Stimulated activated CD8-positive, alpha-beta memory T cell treated with anti-CD3 and anti-CD28 coated beads, Interleukin-12 subunit alpha, Interleukin-12 subunit beta, amount 100 ng/mL, for 24 hours (primary cell): ENCODE data around the gene C16orf89.
"Not testable (repeated sequence)": the region's sequence is repeated elsewhere in the genome, so short reads cannot be mapped to it uniquely, and the experiment has no call there.

Source experiments
- DNase-seq: peaks from one replicate; pipeline ENCODE4 v3.0.0-alpha.2; 2020; ENCODE audit errors: extremely low read depth

The C16orf89 gene

DNA sequence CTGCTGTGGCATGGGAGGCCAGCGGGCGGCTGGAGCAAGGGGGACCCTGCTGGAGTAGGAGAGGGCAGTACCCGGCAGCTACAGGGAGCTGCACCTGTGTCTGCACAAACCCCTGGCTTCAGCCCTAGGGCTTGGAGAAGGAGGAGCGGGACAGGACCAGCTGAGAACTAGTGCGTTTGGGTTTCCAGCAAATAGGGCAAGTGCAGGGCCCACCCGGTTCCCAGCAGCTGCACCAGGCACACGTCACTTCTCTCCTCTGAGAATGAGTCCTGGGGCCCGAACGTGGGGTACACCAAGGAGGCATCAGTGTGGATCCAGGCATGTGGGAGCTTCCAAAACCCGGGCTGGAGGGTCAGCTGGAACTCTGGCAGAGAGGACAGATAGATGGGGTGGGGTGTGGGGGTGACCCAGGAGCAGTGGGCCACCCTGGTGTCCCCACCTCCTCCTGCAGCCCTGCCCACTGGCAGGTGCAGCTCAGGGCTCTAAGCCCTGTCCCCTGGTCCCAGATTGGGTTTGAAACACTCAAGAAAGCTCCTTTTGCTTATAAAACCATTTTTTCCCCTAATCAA lies 5.6 kb downstream of the C16orf89 start:
- no peak for DNase-seq

DNA sequence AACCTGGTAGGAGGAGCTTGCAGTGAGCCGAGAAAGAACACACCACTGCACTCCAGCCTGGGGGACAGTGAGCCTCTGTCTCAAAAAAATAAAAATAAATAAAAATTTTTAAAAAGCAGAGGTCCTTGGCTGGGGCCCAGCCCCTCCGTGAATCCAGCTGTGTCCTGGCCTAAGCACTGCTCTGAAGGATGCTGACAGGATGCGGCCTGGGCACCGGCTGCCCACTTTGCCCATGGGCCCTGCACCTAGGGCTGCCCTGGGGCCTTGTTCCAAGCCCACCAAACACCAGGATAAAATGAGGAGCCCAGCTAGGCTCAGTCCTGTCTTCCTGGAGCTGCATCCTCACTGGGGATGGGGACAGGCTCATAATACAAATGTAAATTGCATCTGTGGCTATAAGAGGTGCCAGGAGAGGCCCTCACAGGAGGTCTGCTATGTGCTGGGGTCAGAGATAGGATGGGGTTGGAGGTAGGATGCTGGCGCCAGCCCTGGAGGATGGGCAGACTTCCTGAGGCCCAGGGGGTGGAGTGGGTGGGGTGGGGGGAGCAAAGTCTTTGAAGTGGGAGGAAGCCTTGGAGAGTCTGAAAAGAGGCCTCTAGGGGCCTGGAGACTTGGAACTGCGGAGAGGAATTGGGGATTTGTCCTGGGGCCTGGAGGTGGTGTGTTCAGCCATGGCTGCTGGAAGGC lies 6.2 kb downstream of the C16orf89 start:
- no peak for DNase-seq

DNA sequence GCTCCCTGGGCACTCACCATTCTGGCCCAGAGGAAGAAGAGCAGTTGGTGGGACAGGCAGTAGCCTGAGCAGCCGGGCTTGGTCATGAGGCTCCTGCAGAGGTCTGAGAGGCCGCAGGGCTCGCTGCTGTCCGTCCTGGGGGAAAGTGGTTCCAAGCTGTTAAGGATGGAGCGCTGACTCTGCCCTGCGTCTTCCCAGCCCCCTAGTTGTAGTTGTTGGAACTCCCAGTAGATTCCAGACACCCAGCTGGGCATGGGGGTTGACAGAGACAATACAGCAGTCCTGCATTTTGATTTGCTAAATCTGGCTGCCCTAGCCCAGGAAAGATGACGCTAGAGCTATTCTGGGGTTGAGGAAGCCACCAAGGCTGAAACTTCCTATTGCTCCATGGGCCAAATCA lies 7.3 kb downstream of the C16orf89 start:
- no peak for DNase-seq

DNA sequence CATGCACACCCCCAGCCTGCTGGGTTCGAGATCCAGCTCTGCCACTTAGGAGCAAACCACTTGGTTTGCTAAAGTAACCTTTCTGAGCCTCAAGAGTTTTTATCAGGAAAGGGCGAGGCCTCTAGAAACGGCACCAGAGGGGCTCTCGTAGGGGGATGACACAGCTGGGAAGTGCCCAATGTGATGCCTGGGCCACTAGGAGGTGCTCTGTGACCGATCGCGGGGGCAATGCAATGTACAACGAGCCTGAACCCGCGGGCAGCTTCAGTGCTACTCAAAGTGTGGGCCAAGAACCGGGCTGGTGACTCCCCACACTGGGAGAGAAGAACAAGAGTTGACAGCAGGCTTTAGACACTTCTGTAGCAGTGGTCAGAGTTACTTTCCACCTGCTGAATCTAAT lies 9.4 kb downstream of the C16orf89 start:
- DNase-seq: no peak

DNA sequence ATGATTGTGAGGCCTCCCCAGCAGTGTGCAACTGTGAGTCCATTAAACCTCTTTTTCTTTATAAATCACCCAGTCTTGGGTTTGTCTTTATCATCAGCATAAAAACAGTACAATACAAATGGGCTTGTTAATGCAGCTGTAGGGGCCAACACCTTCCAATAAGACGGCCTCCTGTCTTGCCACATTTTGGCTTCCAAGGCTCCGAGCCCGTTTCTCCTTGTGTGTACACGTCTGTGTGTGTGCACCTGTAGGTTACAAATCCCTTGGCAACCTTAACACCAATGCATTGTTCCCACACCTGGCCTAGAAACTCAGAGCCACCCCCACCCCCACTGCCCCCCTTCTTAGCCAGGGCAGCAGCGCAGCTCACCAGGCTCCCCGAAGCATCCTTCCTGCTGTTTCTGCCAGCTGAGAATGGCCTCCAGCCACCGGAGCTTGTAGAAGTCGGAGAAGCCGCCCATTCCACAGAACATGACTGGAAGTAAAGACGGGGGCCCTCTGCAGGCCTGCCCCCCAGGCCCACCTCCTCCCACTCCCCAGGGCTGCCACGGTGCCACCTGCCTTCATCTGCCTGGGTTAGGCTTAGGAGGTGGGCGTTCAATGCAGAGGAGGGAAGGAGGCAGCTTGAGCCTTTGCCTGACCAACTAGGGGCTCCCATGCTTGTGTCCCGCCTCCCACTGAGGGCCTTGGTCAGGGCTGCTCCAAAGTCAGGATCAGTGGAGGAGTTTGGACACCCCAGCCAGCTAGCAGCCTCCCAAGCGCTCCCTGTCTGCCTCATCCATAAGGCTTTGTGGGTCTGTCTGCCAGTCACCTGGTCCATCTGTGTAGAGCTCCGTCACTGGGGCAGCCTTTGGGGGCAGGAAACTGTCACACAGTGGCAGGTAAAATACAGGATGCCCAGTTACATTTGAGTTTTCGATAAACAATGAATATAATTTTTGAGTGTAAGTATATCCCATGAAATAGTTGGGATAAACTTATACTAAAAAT lies 10.6 kb downstream of the C16orf89 start:
- DNase-seq: no peak

DNA sequence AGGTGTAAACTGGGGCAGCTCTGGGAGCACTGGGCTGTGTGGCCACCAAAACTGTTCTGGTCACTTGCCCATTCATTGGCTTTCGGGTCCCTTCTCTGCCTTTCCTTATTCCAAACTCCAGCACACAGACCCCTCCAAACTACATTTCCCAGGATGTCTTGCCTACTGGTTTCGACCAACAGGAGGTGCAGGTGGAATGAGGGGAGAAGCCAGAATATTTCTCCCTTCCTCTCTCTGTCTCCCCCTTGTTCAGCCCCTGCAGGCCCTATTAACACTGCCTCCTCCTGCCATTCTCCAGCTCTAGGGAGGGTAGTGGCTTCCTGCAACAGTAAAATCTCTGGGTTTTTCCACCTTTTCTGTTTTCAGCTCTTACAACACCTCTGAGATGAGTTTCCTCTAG lies 18.8 kb downstream of the C16orf89 start:
- DNase-seq: no peak

DNA sequence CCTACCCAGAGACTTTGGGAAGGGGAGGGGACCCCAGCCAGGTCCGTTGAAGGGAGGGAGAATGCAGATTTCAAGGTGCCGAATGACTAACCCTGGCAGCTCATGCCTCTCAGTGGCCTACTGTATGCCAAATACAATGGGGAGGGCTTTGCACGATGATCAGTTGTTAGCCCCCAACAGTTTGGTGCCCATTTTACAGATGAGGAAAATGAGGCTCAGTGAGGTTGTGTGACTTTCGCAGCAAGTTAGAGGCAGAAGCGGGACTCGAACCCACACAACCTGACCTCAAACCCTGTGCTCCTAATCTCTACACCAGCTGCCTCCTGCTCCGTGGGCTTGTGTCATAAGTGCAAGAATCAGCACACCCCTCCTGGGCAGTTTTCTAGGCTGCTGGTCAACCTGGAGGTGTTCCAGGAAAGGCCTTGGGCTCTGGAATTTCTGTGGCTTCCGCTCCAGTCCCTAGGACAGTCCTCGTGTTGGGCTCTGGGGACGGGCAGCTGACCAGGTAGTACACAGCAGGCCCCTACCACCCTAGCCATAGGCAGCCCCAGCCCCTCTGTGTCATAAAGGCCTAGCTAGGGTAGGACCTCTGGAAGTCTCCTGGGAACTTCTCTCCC lies 20.1 kb downstream of the C16orf89 start:
- no peak for DNase-seq

DNA sequence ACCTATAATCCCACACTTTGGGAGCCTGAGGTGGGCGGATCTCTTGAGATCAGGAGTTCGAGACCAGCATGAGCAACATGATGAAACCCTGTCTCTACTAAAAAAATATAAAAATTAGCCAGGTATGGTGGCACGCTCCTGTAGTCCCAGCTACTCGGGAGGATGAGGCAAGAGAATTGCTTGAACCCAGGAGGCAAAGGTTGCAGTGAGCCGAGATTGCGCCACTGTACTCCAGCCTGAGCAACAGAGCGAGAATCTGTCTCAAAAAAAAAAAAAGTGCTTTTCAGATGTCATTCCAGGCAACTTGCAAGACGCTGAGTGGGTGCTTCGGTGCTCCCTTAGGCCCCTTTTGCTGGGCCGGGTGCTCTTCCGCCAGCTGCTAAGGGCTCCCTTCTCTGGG lies 21.2 kb downstream of the C16orf89 start:
- not testable (repeated sequence) for DNase-seq

DNA sequence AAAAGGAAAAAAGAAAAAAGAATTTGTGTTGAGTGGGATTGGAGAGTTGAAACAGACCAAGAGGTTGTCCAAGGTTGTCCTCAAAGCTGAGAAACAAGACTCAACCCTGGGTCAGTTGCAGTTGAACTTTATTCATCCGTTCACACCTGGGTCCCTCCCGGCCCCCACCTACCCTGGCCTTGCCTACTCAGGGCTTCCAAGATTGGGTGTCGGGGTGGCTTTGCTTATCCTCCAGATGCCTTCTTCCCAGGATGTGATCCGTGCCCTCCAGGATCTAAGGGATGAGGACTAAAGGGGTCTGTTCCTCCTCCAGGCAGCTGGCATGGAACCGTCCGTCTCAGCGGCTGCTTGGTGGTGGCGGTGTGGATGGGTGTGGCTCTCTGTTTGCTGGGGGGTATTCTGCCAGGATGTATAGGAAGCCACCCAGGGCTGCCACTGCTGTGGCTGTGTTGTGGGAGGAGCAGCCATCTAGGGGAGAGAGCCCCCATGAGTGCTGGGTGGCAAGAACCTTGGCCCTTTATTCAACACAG lies 21.7 kb downstream of the C16orf89 start:
- DNase-seq: no peak

DNA sequence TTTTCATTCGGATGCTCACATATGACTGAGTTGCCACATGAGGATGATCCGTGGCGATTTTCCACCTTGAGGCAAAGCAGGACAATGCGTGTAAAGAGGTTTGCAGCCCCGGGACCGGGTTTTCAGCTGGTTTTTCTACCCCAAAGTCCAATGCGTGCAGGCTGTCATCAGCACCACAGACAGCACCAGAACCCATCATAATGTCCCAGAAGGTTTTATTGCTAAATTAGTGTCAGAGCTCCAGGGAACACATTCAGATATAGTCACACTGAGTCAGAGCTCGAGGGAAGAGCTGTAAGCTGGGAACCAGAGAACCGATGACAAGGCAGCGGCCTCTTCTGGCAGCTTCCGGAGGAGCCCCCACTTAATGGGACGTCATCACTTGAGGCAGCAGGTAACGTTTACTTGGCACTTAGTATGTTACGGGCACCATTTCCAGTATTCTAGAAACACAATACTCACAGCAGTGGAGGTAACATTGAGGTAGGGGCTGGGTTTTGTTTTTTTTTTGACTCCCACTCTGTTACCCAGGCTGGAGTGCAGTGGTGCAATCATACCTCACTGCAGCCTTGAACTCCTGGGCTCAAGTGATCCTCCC lies 23.1 kb downstream of the C16orf89 start:
- no peak for DNase-seq

DNA sequence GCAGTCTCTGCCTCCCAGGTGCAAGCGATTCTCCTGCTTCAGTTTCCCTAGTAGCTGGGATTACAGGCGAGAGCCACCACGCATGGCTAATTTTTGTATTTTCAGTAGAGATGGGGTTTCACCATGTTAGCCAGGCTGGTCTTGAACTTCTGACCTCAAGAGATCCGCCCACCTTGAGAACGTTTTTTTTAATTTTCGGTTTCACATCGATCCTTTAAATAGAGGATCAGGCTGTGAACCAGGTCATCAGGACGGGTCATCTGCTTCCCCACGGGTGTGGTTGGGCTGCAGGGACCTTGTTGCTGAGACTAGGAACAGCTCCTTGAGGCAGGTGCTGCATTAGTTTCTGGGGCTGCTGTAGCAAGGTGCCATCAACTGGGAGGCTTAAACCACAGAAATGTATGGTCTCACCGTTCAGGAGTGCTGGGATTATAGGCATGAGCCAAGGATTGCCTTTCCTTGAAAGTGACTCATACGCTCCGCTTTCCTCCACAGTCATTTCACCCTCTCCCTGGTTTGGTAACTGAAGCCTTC lies 24.1 kb downstream of the C16orf89 start:
- DNase-seq: no peak

DNA sequence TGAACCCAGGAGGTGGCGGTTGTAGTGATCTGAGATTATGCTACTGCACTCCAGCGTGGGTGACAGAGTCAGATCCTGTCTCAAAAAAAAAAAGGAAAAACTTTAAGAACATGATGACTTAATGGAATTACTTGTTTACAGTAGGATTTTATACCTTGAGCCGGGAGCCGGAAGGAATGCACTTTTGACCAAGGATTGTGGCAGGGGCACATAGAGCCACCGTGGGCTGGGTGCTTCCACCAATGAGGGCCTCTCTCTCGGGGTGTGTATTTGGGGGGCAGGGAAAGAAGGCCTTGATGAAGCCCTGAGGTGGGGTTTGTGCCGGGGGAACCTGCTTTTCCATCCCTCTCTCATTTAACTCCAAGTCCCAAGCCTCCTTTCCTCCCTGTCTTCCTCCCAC lies 25.3 kb downstream of the C16orf89 start:
- no peak for DNase-seq

DNA sequence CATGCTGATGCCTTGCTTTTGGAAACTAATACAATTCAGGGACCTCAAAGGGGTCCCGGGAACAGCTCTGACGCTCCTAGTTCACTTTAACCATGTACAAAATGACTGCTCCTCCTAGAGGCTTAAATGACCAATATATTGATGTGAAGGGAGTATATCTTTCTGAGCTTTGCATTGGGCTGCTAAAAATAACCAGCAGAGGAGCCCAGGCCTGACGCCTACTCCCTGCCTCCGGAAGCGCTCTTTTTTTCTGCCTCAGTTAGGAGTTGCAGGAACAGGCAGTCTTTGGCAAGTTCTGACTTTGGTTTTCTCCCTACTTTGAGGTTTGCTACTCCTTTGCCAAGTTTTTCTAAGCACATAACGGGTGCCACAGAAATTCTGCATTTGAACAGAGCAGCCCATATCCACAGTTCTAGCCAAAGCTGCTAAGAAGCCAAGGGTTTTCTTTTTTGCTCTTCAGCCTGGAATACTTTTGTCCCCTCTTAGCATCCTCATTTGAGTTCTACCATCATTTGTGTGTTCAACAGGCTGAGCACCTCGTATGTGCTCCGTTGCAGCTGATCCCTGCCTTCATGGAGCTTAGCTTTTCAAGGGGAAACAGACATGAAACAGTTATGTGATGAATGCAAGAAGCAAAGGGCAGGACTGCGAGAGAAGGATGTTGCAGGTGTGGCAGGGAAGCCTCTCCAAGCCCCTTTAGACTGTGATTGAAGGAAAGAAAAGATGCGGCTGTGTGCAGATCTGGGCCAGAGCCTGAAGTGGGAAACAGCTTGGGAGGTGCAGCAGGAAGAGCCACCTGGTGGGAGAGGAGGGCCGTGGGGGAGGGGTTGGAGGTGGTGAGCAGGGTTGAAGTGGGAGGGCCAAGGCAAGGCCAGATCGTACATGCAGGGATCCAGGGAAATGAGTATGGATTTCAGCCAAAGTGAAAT lies 29.3 kb downstream of the C16orf89 start:
- DNase-seq: no peak

DNA sequence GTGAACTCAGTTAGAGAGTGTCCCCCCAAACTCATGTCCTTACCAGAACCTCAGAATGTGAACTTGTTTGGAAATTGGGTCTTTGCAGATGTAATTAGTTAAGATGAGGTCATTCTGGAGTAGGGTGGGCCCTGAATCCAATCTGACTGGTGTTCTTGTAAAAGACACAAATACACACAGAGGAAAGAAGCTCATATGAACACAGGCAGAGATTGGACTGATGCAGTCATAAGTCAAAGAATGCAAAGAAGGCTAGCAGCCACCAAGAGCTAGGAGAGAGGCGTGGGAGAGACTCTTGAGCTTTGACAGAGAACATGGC lies 29.9 kb downstream of the C16orf89 start:
- DNase-seq: no peak

DNA sequence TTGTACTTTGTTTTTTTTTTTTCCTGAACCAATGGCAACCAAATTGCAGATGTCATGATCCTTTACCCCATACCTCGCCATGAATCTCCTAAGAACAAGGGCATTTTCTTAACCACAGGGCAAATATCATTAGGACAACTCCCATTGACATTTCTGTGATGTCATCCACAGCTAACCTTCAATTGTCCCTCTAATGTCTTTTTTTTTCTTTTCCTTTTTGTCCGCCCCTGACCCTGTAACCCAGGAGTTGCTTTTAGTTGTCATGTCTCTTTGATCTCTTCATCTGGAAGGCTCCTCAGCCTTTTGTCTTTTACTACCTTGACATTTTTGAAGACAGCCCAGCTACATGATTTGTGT lies 31.6 kb downstream of the C16orf89 start:
- DNase-seq: no peak

DNA sequence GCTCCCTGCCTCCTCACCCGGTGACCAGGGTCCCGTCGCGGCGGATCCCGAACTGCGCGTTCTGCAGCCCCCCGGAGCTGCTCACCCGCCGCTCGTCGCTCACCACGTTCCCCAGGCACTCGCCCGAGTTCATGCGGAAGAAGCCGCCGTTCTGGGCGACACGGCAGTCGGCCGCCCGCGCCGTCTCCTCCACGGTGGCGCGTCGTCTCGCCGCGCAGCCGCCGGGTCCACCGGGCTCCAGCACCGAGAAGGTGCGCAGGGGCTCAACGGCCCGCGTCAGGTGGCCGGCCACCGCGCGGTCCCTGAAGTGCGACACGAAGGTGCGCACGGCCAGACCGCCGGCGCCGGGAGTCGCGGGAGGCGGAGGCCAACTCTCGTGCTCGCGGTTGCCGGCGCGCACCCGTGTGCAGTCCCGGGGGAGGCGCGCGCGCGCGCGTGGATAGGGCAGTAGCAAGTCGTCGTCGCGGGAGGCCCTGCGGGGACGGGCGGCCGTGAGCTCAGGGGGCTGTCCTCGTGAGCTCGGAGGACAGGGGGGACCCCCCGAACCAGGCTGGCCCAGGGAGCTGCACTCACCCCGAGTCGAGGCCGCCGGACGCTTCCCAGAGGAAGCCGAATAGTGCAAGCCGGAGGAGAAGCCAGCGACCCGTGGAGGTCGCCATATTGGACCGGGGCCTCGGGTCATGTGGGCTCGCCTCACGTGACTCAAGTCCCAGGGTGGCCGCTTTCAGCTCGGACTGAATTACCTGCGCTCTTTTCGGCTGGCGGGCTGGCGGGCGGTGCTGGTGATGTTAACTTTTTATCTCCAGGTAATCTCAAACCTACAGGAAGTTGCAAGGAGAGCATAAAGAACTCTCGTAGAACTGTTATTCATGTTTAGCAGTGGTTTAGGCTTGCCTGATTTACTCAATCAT lies 32.2 kb downstream of the C16orf89 start, which contains the start of gene NAGPA:
Gene NAGPA (minus strand): TSS at position 680 of the 911 bp plus-strand sequence. CDS start 21 bp downstream, at position 659.
- DNase-seq: peak; percentile 53

DNA sequence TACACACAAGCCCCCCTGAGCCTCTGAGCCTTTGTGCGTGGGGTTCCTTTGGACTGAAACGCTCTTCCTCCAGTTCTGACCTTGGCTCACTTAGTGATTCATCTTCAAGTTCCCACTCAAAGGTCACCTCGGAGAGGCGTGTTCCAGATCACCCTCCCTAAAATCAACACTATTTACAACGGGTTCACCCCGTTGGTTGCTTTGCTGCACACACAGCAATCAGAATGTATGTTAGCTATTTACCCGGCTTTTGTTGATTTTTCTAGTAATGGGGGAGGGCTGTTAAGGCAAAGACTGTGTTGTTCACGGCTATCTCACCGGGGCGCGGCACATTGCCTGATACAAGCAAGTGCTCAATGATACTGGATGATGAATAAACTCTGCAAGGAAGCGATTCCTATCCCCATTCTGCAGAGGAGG lies 33.0 kb downstream of the C16orf89 start:
- DNase-seq: no peak

DNA sequence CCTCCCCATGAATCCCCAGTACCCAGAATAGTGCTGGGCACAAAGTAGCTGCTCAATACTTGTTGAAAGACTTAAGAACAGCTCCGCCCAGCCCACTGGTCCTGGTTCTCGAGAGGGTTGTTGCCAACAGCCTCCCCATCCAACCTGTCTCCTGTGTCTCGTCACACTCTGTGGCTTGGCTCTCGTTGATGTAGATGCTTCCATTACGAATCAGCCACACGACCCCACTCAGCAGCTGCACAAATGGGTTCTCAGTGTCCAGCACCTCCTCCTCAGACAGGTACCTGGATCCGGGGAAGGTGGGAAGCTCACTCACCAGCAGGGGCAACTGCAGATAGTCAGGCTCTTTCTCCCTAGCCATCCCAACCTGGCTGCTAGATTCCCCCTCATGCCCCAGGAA lies 34.2 kb downstream of the C16orf89 start:
- DNase-seq: no peak

DNA sequence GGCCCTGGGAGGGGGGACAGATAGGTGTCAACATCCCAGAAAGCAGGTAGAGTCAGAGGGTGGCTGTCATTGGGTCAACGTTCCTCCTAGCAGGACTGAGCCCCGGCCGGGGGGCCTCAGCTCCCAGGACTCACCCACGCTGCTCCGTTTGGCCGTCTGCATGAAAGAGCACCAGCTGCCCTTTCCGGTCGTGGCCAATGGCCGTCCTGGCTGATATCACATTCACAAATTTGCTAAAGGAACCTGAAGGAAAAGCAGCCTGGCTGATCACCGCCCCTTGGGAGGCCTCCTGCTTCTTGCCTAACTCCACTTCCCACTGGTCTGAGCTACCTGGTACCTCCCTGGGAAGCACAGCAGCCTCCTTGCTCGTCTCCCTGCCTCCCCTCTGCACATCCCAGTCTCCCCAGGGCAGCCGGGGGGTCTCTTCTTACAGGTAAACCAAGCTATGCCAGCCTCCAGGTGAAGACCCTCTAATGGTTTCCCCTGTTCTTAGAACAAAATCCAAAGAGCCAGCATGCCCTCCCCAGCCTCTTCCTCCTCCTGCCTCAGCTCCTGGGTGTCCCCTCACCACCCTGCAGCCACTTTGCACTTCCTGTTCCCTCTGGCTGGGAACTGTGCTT lies 35.4 kb downstream of the C16orf89 start:
- no peak for DNase-seq
